ENCODE measurements around the gene PDE4D.

DNA sequence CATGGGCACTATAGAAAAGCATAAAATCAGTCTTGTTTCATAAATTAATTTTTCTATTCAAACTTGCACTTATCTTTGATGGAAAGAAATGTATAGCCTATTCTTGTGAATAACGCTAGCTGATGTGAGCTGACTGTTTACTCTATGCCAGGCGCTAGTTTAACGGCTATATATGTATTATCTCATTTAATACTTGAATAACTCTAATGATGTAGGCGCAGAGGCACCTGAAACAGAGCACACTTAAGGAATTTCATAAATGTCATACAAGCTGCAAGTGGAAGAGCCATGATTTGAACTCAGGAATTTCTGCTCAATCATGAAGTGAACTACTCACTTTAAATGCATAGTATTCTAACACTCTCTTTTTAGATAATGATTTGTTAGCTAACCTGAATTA is 551.8 kb downstream of the PDE4D start:
- TF ChIP-seq EZH2 (IDR thresholded peaks at IDR 0.05; ENCODE audit: borderline replicate concordance, low read length), result no peak
- TF ChIP-seq, protein P1, sequence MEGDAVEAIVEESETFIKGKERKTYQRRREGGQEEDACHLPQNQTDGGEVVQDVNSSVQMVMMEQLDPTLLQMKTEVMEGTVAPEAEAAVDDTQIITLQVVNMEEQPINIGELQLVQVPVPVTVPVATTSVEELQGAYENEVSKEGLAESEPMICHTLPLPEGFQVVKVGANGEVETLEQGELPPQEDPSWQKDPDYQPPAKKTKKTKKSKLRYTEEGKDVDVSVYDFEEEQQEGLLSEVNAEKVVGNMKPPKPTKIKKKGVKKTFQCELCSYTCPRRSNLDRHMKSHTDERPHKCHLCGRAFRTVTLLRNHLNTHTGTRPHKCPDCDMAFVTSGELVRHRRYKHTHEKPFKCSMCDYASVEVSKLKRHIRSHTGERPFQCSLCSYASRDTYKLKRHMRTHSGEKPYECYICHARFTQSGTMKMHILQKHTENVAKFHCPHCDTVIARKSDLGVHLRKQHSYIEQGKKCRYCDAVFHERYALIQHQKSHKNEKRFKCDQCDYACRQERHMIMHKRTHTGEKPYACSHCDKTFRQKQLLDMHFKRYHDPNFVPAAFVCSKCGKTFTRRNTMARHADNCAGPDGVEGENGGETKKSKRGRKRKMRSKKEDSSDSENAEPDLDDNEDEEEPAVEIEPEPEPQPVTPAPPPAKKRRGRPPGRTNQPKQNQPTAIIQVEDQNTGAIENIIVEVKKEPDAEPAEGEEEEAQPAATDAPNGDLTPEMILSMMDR (conservative IDR thresholded peaks at IDR 0.05 in 1 of 2, IDR thresholded peaks at IDR 0.05 in 1 of 2; ENCODE audit: extremely low read depth in 1 of 2, insufficient read depth in 1 of 2, low read depth in 1 of 2, low read length in 2 of 2), result no peak
